Cortex of kidney (tissue), 1 donor: Measurements from ENCODE around the gene ORMDL3.
"Not testable (repeated sequence)": the region's sequence is repeated elsewhere in the genome, so short reads cannot be mapped to it uniquely, and the experiment has no call there.

Experiments used
- DNase-seq: peaks from one replicate; lab custom pipeline; 2025; lab: John Stamatoyannopoulos, UW

The ORMDL3 gene

DNA sequence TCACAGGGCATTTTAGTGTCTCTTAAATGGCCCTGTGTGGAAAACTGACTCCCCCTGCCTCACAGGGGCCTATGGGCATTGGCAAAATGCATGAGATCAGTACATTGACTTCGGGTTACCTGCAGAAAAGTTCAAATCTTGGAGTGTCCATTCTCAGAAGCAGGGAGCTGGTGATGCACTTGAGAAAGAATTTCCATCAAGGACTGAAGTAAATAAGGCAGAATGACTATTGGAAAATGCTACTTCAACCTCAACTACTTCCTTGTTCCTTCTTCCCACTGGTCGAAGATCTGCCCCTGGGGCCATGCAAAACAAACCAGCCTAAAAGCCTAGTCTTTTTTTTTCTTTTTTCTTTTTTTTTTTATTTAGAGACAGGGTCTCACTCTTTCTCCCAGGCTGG lies 21.6 kb upstream of the ORMDL3 start:
- no peak for DNase-seq

- not testable (repeated sequence) for DNase-seq
Observed at GRCh38 chr17:39948489-39948828, 21.1 kb upstream of the ORMDL3 start.

DNA sequence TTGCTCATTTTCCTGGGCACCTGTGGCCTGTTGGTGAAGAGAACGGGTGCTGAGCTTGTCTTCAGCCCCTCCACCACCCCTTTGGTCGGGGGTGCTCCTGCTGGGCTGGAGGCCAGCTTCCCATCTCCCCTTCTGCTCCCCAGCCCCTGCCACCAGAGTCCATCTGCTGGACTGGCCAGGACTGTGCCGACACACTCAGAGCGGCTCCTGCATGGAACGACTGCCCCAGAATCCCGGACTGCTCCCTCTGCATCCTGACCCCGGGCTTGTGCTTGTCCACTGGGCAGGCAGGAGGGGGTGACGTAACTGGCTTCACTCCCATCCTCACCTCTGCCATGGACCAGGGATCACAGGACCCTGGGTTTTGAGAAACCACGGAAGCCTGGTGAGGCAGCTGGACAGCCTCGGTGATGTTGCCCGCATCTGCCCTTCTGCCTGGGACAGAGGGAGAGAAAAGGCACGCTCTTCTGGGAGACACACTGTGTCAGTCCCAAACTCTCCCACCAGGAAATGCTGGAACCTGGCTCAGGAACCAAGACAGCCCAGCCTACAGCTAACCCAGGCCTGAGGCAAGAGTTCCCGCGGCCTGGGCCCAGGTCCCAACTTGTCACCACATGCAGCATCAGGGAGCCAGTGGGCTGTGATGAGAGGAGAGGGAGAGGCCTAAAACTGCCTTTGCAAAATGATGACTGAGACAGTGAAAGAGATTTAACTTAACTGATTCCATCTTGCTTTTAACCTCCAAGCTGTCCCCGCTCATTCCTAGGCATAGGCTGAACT lies 19.3 kb upstream of the ORMDL3 start:
- no peak for DNase-seq

GRCh38 chr17:39944393-39944711 lies 17.0 kb upstream of the ORMDL3 start:
- no peak for DNase-seq

- no peak for DNase-seq
Observed at GRCh38 chr17:39943702-39944392, 16.4 kb upstream of the ORMDL3 start.

- DNase-seq: no peak
Observed at GRCh38 chr17:39939588-39940419, 12.4 kb upstream of the ORMDL3 start.

- no peak for DNase-seq
Observed at GRCh38 chr17:39939106-39939505, 11.7 kb upstream of the ORMDL3 start.

DNA sequence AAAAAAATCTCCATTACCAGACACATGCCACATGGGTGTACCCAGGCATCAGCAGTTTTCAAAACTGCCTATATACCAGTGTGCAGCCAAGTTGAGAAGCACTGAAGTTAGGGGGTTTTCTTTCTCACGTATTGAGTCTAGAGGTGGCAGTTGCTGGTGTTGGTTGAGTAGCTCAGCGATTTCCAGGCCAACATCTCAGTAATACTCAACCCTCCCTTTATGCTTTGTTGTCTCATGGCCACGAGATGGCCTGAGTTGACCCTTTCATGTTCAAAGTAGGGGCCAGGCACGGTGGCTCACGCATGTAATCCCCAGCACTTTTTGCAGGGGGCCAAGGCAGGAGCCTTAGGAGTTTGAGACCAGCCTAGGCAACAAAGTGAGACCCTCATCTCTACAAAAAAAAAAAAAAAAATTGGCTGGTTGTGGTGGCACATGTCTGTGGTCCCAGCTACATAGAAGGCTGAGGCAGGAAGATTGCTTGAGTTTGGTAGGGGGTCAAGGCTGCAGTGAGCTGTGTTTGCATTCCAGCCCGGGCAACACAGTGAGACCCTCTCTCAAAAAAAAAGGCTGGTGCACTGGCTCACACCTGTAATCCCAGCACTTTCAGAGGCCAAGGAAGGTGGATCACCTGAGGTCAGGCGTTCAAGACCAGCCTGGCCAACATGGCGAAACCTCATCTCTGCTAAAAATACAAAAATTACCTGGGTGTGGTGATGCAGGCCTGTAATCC lies 10.9 kb upstream of the ORMDL3 start:
- DNase-seq: no peak

GRCh38 chr17:39937447-39937846 lies 10.0 kb upstream of the ORMDL3 start:
- no peak for DNase-seq

GRCh38 chr17:39935909-39936308 lies 8.5 kb upstream of the ORMDL3 start:
- no peak for DNase-seq

GRCh38 chr17:39934324-39934723 lies 6.9 kb upstream of the ORMDL3 start:
- DNase-seq: no peak

DNA sequence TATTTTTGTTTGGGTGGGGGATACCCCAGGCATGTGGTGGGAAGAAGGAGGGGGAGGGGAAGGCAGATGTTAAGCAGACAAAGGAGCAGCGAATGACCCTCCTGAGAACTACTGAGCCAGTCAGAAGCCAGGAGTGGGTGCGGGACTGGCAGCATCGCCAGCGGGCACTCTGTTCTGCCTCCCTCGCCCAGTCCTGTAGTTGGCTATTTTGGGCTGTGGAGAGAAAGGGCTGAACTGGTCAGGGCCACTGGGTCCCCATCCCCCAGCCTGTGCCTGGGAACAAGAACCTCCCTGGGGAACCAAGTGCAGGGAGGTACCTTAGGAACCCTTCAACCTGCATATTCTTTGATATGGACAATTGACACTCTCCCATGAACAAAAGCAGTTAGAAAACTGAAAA lies 6.5 kb upstream of the ORMDL3 start:
- DNase-seq: no peak

- no peak for DNase-seq
Observed at GRCh38 chr17:39929646-39930407, 2.4 kb upstream of the ORMDL3 start.

GRCh38 chr17:39928858-39929645 lies 1.7 kb upstream of the ORMDL3 start:
- no peak for DNase-seq

GRCh38 chr17:39927929-39928857 lies 792 bp upstream of the ORMDL3 start:
- DNase-seq: no peak

DNA sequence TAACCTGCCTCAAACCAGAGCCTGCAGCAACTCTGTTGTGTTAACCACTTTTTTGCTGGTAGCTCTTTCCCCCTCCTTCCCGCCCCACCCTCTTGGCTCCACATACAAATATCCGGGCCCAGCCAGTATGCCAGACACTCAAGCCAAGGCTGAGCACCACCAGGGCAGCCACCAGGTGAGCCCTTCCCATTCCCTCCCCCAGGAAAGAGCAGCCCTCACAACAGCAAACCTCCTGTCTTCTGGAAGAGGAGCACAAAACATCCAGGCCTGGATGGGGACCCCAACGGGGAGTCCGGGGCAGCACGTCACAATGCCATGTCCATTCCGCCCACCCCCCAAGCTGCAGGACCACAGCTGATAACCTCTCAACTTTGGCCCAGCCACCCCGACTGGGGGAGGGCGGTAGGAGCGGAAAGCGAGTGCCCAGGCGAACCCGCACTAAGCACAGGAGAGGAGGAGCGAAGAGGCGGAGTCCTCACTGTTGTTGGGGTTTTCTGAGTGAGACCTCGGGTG lies 757 bp downstream of the ORMDL3 start:
- no peak for DNase-seq

DNA sequence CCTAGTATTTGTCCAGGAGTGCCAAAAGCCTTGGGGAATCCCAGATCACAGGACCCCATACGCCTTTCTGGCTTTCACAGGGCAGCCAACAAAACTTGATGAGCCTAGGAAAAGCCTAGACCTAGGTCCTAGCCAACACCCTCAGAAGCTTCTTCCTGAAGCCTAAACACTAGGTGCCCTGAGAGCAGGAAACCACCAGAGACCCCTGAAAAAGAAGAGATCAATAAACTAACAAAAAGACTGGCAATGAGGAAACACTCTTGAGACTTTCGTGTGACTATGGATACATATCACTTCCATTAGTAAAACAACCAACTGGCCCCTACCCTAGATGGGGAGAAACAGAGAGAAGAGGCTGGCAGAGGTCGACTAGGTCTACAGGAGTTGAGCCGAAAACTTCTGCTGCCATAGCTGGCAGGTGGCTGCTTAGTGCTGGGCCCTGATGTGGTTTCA lies 1.2 kb downstream of the ORMDL3 start:
- DNase-seq: no peak

GRCh38 chr17:39925282-39926134 lies 1.9 kb downstream of the ORMDL3 start:
- no peak for DNase-seq
